HepG2 (cell line): ENCODE data around the gene GLCE. TPM values are rescaled to one million over a fixed set of nuclear protein-coding genes. Genes with fewer than 3 reads are reported as not detected.

Experiments used
- BATF2 ChIP-seq: sonication (generic); formaldehyde crosslinking; IDR thresholded peaks from 2 replicates; pipeline ENCODE4 v1.8.0; 2022; ENCODE audit warnings: mild to moderate bottlenecking, missing genetic modification reagents, moderate library complexity
- CSRNP1 ChIP-seq: sonication (generic); formaldehyde crosslinking; IDR thresholded peaks from 2 replicates; pipeline ENCODE4 v1.8.1; 2023; ENCODE audit warnings: mild to moderate bottlenecking, missing genetic modification reagents
- DRAP1 ChIP-seq: IDR thresholded peaks from 2 replicates; pipeline ENCODE4 v1.6.1; 2016; ENCODE audit warnings: missing genetic modification reagents, missing compliant biosample characterization
- ETS1 ChIP-seq: sonication (generic); formaldehyde crosslinking; IDR thresholded peaks from 2 replicates; pipeline ENCODE4 v1.4.0; 2020; ENCODE audit warnings: missing genetic modification reagents
- EZH2 ChIP-seq: conservative IDR thresholded peaks from 2 replicates; pipeline ENCODE4 v1.6.1; 2012; ENCODE audit warnings: mild to moderate bottlenecking, low read depth, low read length, moderate library complexity
- FLYWCH1 ChIP-seq: sonication (generic); formaldehyde crosslinking; IDR thresholded peaks from 2 replicates; pipeline ENCODE4 v1.8.1; 2023; ENCODE audit warnings: mild to moderate bottlenecking, missing genetic modification reagents
- GTF2F1 ChIP-seq: fragments of 150-350 bp; IDR thresholded peaks from 2 replicates; pipeline ENCODE4 v1.6.1; 2014; ENCODE audit warnings: low read length
- IRF9 ChIP-seq: sonication (generic); formaldehyde crosslinking; IDR thresholded peaks from 2 replicates; pipeline ENCODE4 v1.8.0; 2022; ENCODE audit warnings: missing genetic modification reagents, mild to moderate bottlenecking, borderline replicate concordance
- NFATC3 ChIP-seq: sonication (generic); formaldehyde crosslinking; IDR thresholded peaks from 2 replicates; pipeline ENCODE4 v1.5.1; 2020; ENCODE audit warnings: mild to moderate bottlenecking, missing genetic modification reagents
- ZBTB38 ChIP-seq: sonication (generic); formaldehyde crosslinking; IDR thresholded peaks from 2 replicates; pipeline ENCODE4 v1.5.1; 2020; ENCODE audit warnings: mild to moderate bottlenecking, missing genetic modification reagents
- ZNF142 ChIP-seq: sonication (generic); formaldehyde crosslinking; IDR thresholded peaks from 2 replicates; pipeline ENCODE4 v1.4.0; 2020; ENCODE audit warnings: missing genetic modification reagents
- polyA plus RNA-seq, 8 experiments: library from polyadenylated mRNA; depleted of rRNA in 3 of 8; stranded (reverse) in 7 of 8; unstranded in 1 of 8; fragments of >200 nt; fragmentation: Illumina TruSeq in 4 of 8; extraction: Trizol in 4 of 8; gene quantifications; 2 replicates each; pipeline versions ENCODE4 v1.2.1 to v1.2.3, GENCODE V29; 2011 to 2016; ENCODE audit warnings: low read depth in 4 of 8, missing spikeins in 1 of 8, mixed read lengths in 1 of 8; ENCODE audit not compliant: insufficient read depth in 1 of 8
- total RNA-seq, 5 experiments: library from RNA; depleted of rRNA; stranded (reverse); fragments of >200 nt; fragmentation: Illumina TruSeq; extraction: Trizol; gene quantifications; 2 replicates each; pipeline ENCODE4 v1.2.3, GENCODE V29; 2016; ENCODE audit warnings: low read depth in 1 of 5
- TF ChIP-seq, protein P1 (sequence below): IDR thresholded peaks from 2 replicates; pipeline ENCODE4 v1.4.0; 2020; ENCODE audit warnings: mild to moderate bottlenecking, missing genetic modification reagents
- TF ChIP-seq, protein P2 (sequence below): IDR thresholded peaks from 2 replicates; pipeline ENCODE4 v1.6.1; 2018; ENCODE audit warnings: missing genetic modification reagents

The GLCE gene
- total and polyA plus RNA-seq, 2 of the 13 experiments (the other 11 are each of a cell fraction or from before 2014, with no cell fraction given) = 12.9 to 23.4 TPM

GRCh38 chr15:69224383-69224782 lies 63.9 kb downstream of the GLCE start (continued):
- TF ChIP-seq ZNF142 (CRISPR knock-in tag) (no peak), CSRNP1 (CRISPR knock-in tag) (peak; percentile 54; the same call in 1 of the 2 replicates), IRF9 (no peak), DRAP1 (peak; percentile 40; the same call in 1 of the 2 replicates), ZBTB38 (CRISPR knock-in tag) (no peak), FLYWCH1 (no peak), ETS1 (CRISPR knock-in tag) (no peak), BATF2 (CRISPR knock-in tag) (no peak), EZH2 (no peak), GTF2F1 (no peak), NFATC3 (CRISPR knock-in tag) (no peak)
- TF ChIP-seq, protein P1, sequence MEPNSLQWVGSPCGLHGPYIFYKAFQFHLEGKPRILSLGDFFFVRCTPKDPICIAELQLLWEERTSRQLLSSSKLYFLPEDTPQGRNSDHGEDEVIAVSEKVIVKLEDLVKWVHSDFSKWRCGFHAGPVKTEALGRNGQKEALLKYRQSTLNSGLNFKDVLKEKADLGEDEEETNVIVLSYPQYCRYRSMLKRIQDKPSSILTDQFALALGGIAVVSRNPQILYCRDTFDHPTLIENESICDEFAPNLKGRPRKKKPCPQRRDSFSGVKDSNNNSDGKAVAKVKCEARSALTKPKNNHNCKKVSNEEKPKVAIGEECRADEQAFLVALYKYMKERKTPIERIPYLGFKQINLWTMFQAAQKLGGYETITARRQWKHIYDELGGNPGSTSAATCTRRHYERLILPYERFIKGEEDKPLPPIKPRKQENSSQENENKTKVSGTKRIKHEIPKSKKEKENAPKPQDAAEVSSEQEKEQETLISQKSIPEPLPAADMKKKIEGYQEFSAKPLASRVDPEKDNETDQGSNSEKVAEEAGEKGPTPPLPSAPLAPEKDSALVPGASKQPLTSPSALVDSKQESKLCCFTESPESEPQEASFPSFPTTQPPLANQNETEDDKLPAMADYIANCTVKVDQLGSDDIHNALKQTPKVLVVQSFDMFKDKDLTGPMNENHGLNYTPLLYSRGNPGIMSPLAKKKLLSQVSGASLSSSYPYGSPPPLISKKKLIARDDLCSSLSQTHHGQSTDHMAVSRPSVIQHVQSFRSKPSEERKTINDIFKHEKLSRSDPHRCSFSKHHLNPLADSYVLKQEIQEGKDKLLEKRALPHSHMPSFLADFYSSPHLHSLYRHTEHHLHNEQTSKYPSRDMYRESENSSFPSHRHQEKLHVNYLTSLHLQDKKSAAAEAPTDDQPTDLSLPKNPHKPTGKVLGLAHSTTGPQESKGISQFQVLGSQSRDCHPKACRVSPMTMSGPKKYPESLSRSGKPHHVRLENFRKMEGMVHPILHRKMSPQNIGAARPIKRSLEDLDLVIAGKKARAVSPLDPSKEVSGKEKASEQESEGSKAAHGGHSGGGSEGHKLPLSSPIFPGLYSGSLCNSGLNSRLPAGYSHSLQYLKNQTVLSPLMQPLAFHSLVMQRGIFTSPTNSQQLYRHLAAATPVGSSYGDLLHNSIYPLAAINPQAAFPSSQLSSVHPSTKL = peak; percentile 94
- TF ChIP-seq, protein P2, sequence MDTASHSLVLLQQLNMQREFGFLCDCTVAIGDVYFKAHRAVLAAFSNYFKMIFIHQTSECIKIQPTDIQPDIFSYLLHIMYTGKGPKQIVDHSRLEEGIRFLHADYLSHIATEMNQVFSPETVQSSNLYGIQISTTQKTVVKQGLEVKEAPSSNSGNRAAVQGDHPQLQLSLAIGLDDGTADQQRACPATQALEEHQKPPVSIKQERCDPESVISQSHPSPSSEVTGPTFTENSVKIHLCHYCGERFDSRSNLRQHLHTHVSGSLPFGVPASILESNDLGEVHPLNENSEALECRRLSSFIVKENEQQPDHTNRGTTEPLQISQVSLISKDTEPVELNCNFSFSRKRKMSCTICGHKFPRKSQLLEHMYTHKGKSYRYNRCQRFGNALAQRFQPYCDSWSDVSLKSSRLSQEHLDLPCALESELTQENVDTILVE (CRISPR knock-in tag) = 0 out of 2 replicates have a peak, but pooled peaks have one; percentile 65
